GM10847 (cell line): ENCODE results near the gene CD79A.
A peak's percentile ranks its signal among the peaks of the same experiment; 100 is the strongest.

ENCODE experiments used
- POLR2A ChIP-seq: IDR thresholded peaks from 2 replicates; pipeline ENCODE4 v1.6.1; 2011; ENCODE audit not compliant: insufficient read length; ENCODE audit errors: extremely low read depth

Gene CD79A

GRCh38 chr19:41905273-41906002 is 28.4 kb downstream of the CD79A start:
- no peak for TF ChIP-seq POLR2A

- TF ChIP-seq POLR2A: no peak
These were observed 29.2 kb downstream of the CD79A start for GRCh38 chr19:41906271-41906670.

GRCh38 chr19:41906916-41907680 is 30.0 kb downstream of the CD79A start:
- no peak for TF ChIP-seq POLR2A

- TF ChIP-seq POLR2A: no peak
These were observed 31.0 kb downstream of the CD79A start for GRCh38 chr19:41907994-41908615.

- no peak for TF ChIP-seq POLR2A
These were observed 31.8 kb downstream of the CD79A start for GRCh38 chr19:41908724-41909464.

- no peak for TF ChIP-seq POLR2A
These were observed 32.6 kb downstream of the CD79A start for GRCh38 chr19:41909706-41910105.

- TF ChIP-seq POLR2A: peak; percentile 10
These were observed 33.3 kb downstream of the CD79A start for GRCh38 chr19:41910240-41910991.

GRCh38 chr19:41910992-41911888 is 34.2 kb downstream of the CD79A start:
- peak; percentile 4 for TF ChIP-seq POLR2A

GRCh38 chr19:41911889-41912731 is 35.0 kb downstream of the CD79A start:
- TF ChIP-seq POLR2A: no peak

GRCh38 chr19:41912899-41913537 is 35.9 kb downstream of the CD79A start:
- no peak for TF ChIP-seq POLR2A

- no peak for TF ChIP-seq POLR2A
These were observed 36.7 kb downstream of the CD79A start for GRCh38 chr19:41913538-41914423.
